ENCODE measurements around the gene NELL1. TPM values are rescaled to one million over a fixed set of nuclear protein-coding genes. Genes with fewer than 3 reads are reported as not detected.

The NELL1 gene
- total RNA-seq, 1 donor from 2014 or later = not detected

DNA sequence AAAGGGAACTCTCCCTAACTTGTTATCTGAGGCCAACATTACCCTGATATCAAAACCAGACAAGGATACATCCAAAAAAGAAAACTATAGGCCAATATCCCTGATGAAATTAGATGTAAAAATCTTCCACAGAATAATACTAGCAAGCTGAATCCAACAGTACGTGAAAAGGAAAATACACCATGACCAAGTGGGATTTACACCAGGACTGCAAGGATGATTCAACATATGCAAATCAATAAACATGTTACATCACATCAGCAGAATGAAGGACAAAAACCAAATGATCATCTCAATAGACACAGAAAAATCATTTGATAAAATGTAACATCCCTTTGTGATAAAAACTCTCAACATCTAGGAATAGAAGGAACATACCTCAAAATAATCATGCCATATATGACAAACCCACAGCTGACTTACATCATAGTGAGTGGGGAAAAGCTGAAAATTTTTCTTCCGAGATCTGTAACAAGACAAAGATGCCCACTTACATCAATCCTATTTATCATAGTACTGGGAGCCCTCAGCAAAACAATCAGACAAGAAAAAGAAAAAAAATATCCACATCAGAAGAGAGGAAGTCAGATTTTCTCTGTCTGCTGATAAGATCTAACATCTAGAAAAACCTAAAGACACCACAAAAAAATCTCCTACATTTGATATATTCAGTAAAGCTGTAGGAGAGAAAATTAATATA, 820.2 kb downstream of the NELL1 start:
- Mint-ChIP-seq H3K9me3 (ENCODE audit: unreplicated experiment) (peaks cover 30% of the 10 kb centered on the region), H3K27ac (ENCODE audit: unreplicated experiment) (no peak overlapping the region), H3K27me3 (ENCODE audit: unreplicated experiment) (no peaks in the 10 kb centered on the region), H3K4me3 (ENCODE audit: unreplicated experiment) (no peak overlapping the region), H3K4me1 (ENCODE audit: unreplicated experiment) (no peaks in the 10 kb centered on the region), H3K36me3 (ENCODE audit: unreplicated experiment) (no peaks in the 10 kb centered on the region)
- no peak for DNase-seq (ENCODE audit: extremely low spot score, unreplicated experiment)
- TF ChIP-seq, protein P1, sequence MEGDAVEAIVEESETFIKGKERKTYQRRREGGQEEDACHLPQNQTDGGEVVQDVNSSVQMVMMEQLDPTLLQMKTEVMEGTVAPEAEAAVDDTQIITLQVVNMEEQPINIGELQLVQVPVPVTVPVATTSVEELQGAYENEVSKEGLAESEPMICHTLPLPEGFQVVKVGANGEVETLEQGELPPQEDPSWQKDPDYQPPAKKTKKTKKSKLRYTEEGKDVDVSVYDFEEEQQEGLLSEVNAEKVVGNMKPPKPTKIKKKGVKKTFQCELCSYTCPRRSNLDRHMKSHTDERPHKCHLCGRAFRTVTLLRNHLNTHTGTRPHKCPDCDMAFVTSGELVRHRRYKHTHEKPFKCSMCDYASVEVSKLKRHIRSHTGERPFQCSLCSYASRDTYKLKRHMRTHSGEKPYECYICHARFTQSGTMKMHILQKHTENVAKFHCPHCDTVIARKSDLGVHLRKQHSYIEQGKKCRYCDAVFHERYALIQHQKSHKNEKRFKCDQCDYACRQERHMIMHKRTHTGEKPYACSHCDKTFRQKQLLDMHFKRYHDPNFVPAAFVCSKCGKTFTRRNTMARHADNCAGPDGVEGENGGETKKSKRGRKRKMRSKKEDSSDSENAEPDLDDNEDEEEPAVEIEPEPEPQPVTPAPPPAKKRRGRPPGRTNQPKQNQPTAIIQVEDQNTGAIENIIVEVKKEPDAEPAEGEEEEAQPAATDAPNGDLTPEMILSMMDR (IDR thresholded peaks at IDR 0.05) = no peak

DNA sequence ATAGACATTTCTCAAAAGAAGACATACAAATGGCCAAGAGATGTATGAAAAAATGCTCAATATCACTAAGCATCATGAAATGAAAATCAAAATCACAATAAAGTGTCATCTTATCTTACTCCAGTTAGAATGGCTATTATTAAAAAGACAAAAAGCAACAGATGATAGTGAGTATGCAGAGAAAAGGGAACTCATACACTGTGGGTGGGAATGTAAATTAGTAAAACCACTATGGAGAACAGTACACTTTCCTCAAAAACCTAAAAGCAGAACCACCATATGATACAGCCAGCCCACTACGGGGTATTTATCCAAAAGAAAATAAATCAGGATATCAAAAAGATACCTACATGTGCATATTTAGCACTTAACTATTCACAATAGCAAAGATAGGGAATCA, 823.5 kb downstream of the NELL1 start:
- no peak overlapping the region for H3K27ac Mint-ChIP-seq (ENCODE audit: unreplicated experiment)
- no peaks in the 10 kb centered on the region for H3K36me3 Mint-ChIP-seq (ENCODE audit: unreplicated experiment)
- H3K4me3 Mint-ChIP-seq (ENCODE audit: unreplicated experiment) = no peak overlapping the region
- DNase-seq (ENCODE audit: extremely low spot score, unreplicated experiment) = no peak
- TF ChIP-seq, protein P1 (IDR thresholded peaks at IDR 0.05) = no peak
- H3K9me3 Mint-ChIP-seq (ENCODE audit: unreplicated experiment) = peaks cover 23% of the 10 kb centered on the region
- no peaks in the 10 kb centered on the region for H3K4me1 Mint-ChIP-seq (ENCODE audit: unreplicated experiment)
- no peaks in the 10 kb centered on the region for H3K27me3 Mint-ChIP-seq (ENCODE audit: unreplicated experiment)

DNA sequence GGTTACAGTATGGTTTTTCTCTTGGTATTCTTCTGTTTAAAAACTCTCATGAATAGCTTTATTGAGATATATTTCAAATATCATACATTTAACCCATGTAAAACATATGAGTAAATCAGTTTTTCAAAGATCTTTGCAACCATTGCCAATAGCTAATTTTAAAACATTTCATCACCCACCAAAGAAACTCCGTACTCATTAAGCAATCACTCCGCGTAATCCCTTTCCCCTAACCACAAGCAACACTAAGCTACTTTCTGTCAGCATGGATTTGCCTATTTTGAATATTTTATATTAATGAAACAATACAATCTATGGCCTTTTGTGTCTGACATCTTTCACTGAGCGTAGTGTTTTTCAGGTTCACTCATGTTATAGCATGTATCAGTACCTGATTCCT, 825.6 kb downstream of the NELL1 start:
- H3K27ac Mint-ChIP-seq (ENCODE audit: unreplicated experiment) = no peak overlapping the region
- H3K27me3 Mint-ChIP-seq (ENCODE audit: unreplicated experiment) = no peaks in the 10 kb centered on the region
- peaks cover 16% of the 10 kb centered on the region for H3K9me3 Mint-ChIP-seq (ENCODE audit: unreplicated experiment)
- TF ChIP-seq, protein P1 (IDR thresholded peaks at IDR 0.05) = no peak
- no peak for DNase-seq (ENCODE audit: extremely low spot score, unreplicated experiment)
- no peaks in the 10 kb centered on the region for H3K4me1 Mint-ChIP-seq (ENCODE audit: unreplicated experiment)
- no peak overlapping the region for H3K4me3 Mint-ChIP-seq (ENCODE audit: unreplicated experiment)
- H3K36me3 Mint-ChIP-seq (ENCODE audit: unreplicated experiment) = no peaks in the 10 kb centered on the region

DNA sequence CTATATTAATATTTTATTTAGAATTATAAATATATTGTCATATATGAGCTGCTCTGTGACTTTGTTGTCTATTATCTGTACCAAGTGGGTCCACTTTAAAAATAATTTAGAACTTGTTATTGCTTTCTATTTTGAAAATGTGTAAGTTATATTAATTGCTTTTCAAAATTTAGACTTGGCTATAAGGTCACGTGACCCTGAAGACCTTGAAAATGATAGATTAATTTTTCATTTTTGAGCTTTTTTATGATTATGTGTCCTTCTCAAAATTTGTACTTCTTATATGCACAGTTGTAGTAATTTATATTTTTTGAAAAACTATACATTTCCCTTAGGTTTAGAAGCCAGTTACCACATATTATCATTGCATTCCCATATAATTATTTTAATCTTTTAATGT, 826.5 kb downstream of the NELL1 start:
- H3K27me3 Mint-ChIP-seq (ENCODE audit: unreplicated experiment) = no peaks in the 10 kb centered on the region
- peaks cover 7% of the 10 kb centered on the region for H3K9me3 Mint-ChIP-seq (ENCODE audit: unreplicated experiment)
- no peaks in the 10 kb centered on the region for H3K4me1 Mint-ChIP-seq (ENCODE audit: unreplicated experiment)
- DNase-seq (ENCODE audit: extremely low spot score, unreplicated experiment) = no peak
- no peak overlapping the region for H3K4me3 Mint-ChIP-seq (ENCODE audit: unreplicated experiment)
- TF ChIP-seq, protein P1 (IDR thresholded peaks at IDR 0.05) = no peak
- no peak overlapping the region for H3K27ac Mint-ChIP-seq (ENCODE audit: unreplicated experiment)
- H3K36me3 Mint-ChIP-seq (ENCODE audit: unreplicated experiment) = no peaks in the 10 kb centered on the region

DNA sequence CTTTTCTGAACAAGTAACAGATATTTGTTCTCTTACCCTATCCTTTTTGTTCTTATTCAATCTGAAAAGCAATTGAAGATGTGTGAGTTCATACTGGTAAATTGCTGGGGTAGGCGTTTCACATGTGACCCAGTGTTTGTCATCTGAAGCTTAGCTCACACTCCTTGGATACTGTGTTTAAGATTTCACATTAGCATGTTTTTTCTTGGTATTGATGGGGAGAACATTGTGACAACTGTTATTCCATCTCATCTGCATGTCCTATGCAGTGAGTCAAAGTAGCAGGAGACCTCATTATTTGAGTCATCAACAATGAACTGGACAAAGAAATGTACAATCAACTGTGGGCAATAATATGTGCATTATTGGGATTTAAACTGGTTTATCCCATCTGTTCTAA, 831.9 kb downstream of the NELL1 start:
- TF ChIP-seq, protein P1 (IDR thresholded peaks at IDR 0.05) = no peak
- Mint-ChIP-seq H3K9me3 (ENCODE audit: unreplicated experiment) (no peaks in the 10 kb centered on the region), H3K36me3 (ENCODE audit: unreplicated experiment) (no peaks in the 10 kb centered on the region), H3K27ac (ENCODE audit: unreplicated experiment) (no peak overlapping the region), H3K4me1 (ENCODE audit: unreplicated experiment) (no peaks in the 10 kb centered on the region), H3K27me3 (ENCODE audit: unreplicated experiment) (no peaks in the 10 kb centered on the region), H3K4me3 (ENCODE audit: unreplicated experiment) (no peak overlapping the region)
- DNase-seq (ENCODE audit: extremely low spot score, unreplicated experiment) = no peak

Measured in osteocyte (in vitro differentiated cells).